ENCODE measurements around the gene NARS2. TPM values are rescaled to one million over a fixed set of nuclear protein-coding genes. Genes with fewer than 3 reads are reported as not detected.

NARS2 gene
- total and polyA plus RNA-seq, 9 of the 15 experiments (the other 6 are each of a cell fraction or from before 2014, with no cell fraction given) = 26.8 to 48.0 (median 34.2) TPM

DNA sequence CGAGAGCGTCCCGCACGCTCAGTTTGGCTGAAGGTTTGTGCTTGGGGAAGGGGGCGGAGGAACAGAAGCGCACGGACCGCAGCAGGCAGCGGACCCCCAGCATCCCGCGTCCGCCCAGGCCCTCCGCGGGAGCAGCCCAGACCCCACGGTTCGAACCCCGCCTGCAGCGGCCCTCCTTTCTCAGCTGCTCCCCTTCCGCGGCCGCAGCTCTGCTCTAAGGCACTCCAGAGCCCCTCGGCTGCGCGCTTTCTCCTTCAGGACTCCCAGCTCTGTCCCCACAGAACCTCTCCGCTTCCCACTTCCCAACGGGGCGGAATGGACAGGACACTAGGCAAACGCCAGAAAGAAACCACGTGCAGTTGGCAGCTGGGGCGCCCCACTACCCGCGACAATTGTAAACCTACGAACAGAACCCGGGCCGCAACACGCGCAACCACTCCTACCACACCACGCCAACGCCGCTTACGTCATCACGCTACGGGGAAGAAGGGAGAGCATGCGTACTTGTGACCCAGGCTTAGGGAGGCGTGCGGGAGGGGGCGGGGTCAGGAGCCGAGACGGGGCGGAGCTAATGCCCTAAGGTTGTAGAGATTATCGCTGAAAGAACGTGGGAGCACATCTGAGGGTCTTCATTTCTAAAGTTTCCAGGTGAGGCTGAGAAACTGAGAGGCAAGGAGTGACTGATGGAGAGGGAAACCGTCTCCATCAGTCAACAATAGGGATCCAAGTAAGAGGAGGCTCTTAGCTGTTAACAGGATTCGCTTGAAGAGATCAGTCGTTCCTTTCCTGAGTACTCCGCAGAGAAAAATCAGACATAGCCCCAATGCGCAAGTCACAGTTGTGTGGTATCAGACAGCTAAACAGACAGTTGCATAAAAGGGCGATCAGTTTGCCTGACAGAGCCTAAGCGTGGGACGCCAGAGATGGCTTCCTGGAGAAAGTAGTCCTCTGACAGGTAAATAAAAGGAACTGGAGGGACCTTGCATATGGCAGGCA lies at the start of gene NARS2 (continued):
- TF ChIP-seq HEY1 (CRISPR knock-in tag; IDR thresholded peaks at IDR 0.05; ENCODE audit: borderline replicate concordance) (no peak), TCF7 (IDR thresholded peaks at IDR 0.05; ENCODE audit: borderline replicate concordance) (no peak), MCM2 (IDR thresholded peaks at IDR 0.05; ENCODE audit: low read depth) (no peak), KDM1A (IDR thresholded peaks at IDR 0.05) (no peak), GATAD2B (IDR thresholded peaks at IDR 0.05; ENCODE audit: borderline replicate concordance) (no peak), MAZ (CRISPR knock-in tag; conservative IDR thresholded peaks at IDR 0.05 in 1 of 2, IDR thresholded peaks at IDR 0.05 in 1 of 2) (peak in 1 of 2 experiments; percentile 61; a peak in 3 of 4 replicates), CAMTA2 (CRISPR knock-in tag; conservative IDR thresholded peaks at IDR 0.05) (no peak), JUND (IDR thresholded peaks at IDR 0.05; ENCODE audit: borderline replicate concordance, low read depth, low read length) (peak; percentile 87), JUND (tag; IDR thresholded peaks at IDR 0.05; ENCODE audit: borderline replicate concordance, low read depth, low read length) (peak; percentile 68; the same call in 2 of the 3 replicates), ZNF830 (CRISPR knock-in tag; IDR thresholded peaks at IDR 0.05) (no peak), NCOR1 (IDR thresholded peaks at IDR 0.05) (no peak), KLF1 (tag; IDR thresholded peaks at IDR 0.05) (no peak), HSF4 (CRISPR knock-in tag; IDR thresholded peaks at IDR 0.05; ENCODE audit: borderline replicate concordance) (no peak), RBM22 (IDR thresholded peaks at IDR 0.05; ENCODE audit: low read depth, low read length, poor library complexity, severe bottlenecking) (no peak), BMI1 (IDR thresholded peaks at IDR 0.05; ENCODE audit: low read length) (no peak), ZNF717 (CRISPR knock-in tag; IDR thresholded peaks at IDR 0.05) (no peak), ZNF274 (IDR thresholded peaks at IDR 0.05; ENCODE audit: borderline replicate concordance, low read depth, low read length) (no peak)
- TF ChIP-seq, protein P1, sequence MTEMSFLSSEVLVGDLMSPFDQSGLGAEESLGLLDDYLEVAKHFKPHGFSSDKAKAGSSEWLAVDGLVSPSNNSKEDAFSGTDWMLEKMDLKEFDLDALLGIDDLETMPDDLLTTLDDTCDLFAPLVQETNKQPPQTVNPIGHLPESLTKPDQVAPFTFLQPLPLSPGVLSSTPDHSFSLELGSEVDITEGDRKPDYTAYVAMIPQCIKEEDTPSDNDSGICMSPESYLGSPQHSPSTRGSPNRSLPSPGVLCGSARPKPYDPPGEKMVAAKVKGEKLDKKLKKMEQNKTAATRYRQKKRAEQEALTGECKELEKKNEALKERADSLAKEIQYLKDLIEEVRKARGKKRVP (CRISPR knock-in tag; IDR thresholded peaks at IDR 0.05) = no peak
- TF ChIP-seq, protein P2, sequence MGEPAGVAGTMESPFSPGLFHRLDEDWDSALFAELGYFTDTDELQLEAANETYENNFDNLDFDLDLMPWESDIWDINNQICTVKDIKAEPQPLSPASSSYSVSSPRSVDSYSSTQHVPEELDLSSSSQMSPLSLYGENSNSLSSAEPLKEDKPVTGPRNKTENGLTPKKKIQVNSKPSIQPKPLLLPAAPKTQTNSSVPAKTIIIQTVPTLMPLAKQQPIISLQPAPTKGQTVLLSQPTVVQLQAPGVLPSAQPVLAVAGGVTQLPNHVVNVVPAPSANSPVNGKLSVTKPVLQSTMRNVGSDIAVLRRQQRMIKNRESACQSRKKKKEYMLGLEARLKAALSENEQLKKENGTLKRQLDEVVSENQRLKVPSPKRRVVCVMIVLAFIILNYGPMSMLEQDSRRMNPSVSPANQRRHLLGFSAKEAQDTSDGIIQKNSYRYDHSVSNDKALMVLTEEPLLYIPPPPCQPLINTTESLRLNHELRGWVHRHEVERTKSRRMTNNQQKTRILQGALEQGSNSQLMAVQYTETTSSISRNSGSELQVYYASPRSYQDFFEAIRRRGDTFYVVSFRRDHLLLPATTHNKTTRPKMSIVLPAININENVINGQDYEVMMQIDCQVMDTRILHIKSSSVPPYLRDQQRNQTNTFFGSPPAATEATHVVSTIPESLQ (CRISPR knock-in tag; IDR thresholded peaks at IDR 0.05) = no peak
- TF ChIP-seq, protein P3, sequence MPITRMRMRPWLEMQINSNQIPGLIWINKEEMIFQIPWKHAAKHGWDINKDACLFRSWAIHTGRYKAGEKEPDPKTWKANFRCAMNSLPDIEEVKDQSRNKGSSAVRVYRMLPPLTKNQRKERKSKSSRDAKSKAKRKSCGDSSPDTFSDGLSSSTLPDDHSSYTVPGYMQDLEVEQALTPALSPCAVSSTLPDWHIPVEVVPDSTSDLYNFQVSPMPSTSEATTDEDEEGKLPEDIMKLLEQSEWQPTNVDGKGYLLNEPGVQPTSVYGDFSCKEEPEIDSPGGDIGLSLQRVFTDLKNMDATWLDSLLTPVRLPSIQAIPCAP (CRISPR knock-in tag; IDR thresholded peaks at IDR 0.05; ENCODE audit: borderline replicate concordance) = no peak
- TF ChIP-seq, protein P4, sequence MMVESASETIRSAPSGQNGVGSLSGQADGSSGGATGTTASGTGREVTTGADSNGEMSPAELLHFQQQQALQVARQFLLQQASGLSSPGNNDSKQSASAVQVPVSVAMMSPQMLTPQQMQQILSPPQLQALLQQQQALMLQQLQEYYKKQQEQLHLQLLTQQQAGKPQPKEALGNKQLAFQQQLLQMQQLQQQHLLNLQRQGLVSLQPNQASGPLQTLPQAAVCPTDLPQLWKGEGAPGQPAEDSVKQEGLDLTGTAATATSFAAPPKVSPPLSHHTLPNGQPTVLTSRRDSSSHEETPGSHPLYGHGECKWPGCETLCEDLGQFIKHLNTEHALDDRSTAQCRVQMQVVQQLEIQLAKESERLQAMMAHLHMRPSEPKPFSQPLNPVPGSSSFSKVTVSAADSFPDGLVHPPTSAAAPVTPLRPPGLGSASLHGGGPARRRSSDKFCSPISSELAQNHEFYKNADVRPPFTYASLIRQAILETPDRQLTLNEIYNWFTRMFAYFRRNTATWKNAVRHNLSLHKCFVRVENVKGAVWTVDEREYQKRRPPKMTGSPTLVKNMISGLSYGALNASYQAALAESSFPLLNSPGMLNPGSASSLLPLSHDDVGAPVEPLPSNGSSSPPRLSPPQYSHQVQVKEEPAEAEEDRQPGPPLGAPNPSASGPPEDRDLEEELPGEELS (CRISPR knock-in tag; IDR thresholded peaks at IDR 0.05; ENCODE audit: borderline replicate concordance) = 0 out of 2 replicates have a peak, but pooled peaks have one; percentile 39

All from K562 (cell line).